ENCODE measurements around the gene KDM1A.
A peak's percentile ranks its signal among the peaks of the same experiment; 100 is the strongest.
"Not testable (repeated sequence)": the region's sequence is repeated elsewhere in the genome, so short reads cannot be mapped to it uniquely, and the experiment has no call there.

Gene KDM1A

DNA sequence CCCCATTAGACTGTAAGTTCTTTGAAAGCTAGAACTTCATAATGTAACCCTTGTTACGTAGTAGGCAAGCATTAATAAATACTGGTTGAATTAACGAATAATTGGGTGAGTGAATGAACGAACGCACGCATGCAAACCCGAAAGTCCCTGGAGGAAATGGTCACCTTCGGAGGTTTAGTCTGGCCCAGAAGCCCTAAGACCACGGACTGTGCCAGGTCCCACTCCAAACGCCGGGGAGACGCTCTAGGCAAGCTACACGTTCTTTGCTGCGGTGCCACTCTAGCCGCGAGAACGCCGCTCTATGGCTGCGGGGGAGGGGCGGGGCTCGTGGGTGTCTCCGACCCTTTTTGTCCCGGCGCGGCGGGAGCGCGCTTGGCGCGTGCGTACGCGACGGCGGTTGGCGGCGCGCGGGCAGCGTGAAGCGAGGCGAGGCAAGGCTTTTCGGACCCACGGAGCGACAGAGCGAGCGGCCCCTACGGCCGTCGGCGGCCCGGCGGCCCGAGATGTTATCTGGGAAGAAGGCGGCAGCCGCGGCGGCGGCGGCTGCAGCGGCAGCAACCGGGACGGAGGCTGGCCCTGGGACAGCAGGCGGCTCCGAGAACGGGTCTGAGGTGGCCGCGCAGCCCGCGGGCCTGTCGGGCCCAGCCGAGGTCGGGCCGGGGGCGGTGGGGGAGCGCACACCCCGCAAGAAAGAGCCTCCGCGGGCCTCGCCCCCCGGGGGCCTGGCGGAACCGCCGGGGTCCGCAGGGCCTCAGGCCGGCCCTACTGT lies at the start of gene KDM1A:
Gene KDM1A, plus strand, starts transcription at position 375 of the 769 bp plus-strand sequence. Its CDS starts 129 bp downstream, at position 504.
- DNase-seq, result peak; percentile 97

DNA sequence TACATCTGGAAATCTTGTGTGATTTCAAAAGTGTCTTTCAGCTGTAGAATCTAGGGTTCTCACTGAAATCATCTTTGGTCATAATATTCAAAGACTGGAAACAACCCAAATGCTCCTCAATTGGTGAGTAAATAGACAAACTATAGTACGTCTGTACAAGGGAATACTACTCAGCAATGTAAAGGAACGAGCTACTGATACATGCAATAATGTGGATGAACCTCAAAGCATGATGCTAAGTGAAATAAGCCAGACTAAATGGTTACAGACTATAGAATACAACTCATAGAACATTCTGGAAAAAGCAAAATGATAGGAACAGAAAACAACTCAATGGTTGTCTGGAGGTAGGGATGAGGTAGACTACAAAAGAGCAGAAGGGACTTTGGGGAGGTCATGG lies 49.2 kb upstream of the KDM1A start:
- DNase-seq, result no peak

DNA sequence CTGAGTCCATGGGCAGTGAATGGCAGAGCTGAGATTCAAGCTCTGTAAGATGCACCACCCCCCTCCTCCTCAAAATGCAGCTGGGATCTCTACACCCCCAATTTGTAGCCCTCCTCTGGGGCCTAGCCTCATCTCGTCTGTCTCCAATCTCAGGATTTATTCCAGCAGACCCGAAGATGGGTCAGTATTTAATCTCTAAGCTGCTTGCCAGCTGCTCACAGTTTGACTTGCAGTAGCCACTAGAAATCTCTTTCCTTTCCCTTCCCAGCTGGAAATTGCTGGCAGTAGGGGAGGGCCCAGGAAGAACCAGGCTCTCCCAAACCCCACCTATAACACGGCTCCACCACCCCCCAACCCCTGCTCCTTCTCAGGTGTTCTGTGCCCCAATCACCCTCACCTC lies 48.1 kb upstream of the KDM1A start:
- DNase-seq, result no peak

DNA sequence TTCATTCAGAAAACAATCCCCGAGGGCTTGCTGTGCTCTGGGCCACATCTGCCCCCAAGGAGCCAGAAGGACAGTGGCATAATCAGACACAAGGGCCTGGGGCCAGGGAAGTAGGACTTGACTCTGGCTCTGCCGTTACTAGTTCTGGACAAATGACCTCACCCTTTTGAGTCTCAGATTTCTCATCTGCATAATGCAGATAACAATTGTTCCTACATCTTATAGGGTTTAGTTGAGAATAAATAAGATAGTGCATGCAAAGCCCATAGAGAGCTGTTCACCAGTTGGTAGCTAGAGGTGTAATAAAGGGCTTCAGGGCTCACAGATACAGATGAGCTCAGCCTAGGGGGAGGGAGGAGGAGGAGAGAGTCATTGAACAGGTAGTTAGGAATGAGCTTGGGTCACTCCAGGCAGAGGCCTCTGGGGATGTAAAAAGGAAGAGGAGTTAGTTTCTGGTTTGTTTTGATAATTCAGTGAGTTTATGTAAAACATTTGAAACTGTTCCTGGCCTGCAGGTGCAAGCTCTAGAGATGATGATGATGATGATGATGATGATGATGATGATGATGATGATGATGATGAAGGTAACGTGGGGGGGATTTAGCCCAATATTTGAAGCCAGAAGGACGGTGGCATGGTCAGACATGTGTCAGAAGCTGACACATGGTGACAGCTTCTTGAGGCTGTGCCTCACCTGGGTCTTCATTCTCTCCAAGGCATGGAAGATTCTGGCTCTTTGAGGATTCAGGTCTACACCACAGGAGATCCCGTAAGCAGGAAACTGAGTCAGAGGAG lies 47.5 kb upstream of the KDM1A start:
- no peak for DNase-seq

DNA sequence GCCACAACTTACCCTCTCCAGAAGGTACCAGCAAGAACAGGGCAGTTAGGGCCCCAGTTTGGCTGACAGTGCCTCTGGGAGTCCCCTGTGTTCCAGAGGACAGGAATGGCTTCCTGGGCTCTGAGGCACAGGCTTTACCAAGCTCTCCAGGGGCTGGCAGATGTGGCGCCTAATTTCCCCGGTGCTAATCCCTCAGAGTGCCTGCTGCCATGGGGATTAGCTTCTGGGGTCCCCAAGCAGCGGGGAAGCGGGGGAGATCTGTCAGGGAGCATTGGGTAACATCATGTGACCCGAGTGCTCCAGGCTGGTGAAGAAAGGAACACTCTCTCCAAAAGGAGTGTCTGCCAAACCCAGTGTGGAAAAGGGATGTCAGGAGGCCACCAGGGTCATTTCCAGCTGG lies 46.5 kb upstream of the KDM1A start, which contains the start of gene LACTBL1:
Gene LACTBL1, minus strand, starts transcription at position 107 of the 400 bp plus-strand sequence. CDS start 550 bp downstream, outside the sequence.
- DNase-seq, result no peak

DNA sequence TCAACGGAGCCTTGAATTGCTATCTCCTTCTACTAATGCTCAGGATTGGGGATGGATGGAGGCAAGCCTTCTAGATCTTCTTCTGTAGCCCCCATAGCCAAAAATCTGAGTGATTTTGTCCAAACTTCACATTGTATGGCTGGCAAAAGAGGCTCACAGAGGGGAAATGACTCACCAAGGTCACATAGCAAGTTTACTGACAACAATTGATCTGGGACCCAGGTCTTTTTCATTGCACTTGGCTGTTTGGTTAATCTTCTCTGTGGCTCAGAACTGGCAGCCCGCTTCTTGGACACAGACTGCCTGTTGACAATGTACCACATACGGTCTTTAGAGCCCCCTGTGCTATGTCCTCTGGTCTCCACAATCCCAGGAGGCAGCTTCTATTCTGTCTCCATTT lies 43.6 kb upstream of the KDM1A start:
- no peak for DNase-seq

DNA sequence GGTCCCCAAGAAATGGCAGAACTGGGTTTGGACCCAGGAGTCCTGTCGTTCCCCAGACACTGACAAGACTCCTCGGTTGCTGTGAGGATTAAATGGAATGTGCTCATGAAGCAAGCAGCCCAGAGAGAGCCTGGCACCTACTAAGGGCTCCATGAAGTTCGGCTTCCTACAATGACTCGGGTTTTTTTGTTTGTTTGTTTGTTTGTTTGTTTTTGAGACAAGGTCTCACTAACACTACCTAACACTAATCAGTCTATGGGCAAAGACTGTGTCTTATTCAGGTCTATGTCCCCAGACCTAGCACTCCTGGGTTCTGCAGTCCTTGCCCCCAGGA lies 43.2 kb upstream of the KDM1A start:
- DNase-seq, result no peak

DNA sequence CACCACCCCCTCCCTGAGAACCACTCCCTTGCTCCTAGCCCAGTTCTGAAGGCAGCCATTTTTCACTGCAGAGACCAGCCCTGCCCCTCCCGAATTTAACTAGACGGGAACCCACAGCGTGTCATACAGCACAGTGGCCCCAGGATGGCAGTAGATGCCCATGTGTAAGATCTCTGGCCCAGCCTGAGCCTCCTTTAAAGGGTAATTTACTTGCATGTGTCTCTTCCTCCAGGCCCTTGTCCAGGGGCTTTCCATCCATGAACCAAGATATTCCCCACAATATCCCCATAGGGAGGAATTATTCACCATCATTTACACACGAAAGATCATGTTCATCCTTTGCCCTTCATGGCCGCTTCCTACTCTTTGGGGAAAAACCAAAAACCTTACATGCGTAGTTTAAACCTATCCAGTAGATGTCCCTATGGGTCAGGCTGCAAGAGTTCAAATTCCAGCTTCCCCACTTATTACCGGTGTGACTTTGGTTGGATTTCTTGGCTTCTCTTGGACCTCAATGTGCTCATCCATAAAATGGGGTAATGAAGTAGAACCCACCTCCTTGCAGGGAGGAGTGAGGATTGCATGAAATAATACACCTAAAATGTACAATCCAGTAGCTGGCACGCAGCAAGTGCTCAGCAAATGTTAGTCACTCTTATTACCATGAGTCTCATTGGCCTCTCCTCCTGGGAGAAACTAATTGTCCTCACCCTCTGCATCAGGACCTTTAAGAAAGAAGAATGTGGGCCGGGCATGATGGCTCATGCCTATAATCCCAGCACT lies 42.6 kb upstream of the KDM1A start:
- DNase-seq, result peak; percentile 67

DNA sequence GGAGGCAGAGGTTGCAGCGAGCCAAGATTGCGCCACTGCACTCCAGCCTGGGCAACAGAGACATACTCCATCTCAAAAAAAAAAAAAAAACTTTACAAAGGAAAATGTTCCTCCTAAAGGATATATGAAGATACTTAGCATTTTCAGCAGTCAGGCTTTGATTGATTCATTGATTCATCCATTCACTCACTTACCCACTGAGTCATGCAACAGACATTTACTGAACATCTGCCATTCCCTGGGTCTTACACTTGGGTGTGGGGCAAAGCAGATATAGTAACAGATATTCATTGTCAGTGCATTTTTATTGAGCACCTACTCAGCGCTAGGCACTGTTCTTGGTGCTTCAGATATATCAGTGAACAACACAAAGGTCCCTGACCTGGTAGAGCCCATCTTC lies 41.0 kb upstream of the KDM1A start:
- peak; percentile 36 for DNase-seq

DNA sequence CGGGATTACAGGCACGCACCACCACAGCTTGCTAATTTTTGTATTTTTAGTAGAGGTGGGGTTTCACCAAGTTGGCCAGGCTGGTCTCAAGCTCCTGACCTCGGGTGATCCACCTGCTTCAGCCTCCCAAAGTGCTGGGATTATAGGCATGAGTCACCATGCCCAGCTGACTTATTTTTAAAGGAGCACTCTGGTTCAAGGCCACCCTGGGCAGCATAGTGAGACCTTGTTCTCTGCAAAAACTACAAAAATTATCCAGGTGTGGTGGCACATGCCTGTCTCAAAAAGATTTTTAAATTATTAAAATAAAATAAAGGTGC lies 38.8 kb upstream of the KDM1A start:
- not testable (repeated sequence) for DNase-seq

DNA sequence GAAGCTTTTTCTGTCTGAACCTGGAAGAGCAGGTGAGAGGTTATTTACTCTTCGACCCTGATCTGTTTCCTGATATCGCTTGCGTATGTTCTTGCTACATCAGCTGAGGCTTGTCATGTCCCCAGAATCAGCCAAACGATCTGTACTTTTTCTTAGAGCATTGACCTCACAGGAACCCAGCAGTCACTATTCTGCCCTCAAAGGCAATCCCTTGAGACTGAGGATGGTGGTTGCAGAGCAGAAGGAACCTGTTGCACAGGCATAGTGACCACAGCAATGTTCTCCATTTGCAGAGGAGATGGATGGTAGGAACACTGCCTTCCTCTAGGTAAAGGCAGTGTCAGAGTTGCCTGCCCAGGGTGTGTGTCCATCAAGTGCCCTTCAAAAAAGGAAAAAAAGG lies 35.3 kb upstream of the KDM1A start:
- DNase-seq, result no peak

DNA sequence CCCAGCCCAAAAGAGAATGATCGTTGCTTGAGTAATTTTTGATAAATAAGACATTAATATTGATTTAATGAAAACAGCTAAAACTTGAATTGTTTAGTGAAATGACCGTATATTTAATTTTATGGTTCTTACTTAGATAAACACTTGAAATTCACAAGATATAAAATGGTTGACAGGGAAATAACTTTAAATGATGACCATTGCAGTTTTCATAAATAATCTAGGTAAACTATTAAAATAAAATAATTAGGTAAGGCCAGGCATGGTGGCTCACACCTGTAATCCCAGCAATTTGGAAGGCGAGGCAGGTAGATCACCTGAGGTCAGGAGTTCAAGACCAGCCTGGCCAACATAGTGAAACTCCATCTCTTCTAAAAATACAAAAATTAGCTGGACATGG lies 26.9 kb upstream of the KDM1A start:
- DNase-seq, result not testable (repeated sequence)

DNA sequence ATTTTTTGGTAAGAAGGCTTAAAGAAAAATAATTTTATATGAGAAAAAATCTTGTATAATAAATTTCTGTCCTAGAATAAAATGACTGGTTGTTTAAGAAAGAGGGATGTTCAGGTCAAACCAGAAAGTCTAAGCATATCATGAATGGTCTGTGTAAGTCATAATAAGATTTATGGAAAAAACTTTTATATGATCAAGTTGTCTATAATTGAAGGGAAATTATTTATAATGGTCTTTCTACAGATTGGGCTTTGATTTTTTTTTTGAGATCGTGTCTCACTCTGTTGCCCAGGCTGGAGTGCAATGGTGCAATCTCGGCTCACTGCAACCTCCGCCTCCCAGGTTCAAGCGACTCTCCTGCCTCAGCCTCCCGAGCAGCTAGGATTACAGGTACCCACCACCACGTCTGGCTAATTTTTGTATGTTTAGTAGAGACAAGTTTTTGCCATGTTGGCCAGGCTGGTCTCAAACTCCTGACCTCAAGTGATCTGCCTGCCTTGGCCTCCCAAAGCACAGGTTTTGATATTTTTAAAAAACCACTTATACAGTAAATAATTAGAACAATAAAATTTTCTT lies 26.0 kb upstream of the KDM1A start:
- DNase-seq, result not testable (repeated sequence)

DNA sequence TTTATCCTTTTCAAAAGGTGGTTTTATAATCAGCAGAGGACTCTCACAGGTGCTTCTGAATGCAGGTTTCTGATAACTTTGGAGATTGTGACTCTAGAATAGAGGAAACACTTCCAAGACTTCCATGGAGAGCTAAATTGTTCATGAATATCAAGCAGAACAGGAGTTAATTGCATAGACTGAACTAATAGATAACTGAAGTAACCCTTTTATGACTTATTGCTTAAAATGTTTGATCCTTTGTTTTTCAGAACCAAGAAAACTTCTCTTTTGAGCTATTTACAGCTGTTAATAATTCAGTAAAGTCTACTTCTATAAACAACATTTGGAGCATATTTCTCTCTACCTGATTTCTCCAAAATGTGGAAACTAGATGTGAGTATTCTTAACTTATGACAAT lies 23.5 kb upstream of the KDM1A start:
- DNase-seq, result no peak

DNA sequence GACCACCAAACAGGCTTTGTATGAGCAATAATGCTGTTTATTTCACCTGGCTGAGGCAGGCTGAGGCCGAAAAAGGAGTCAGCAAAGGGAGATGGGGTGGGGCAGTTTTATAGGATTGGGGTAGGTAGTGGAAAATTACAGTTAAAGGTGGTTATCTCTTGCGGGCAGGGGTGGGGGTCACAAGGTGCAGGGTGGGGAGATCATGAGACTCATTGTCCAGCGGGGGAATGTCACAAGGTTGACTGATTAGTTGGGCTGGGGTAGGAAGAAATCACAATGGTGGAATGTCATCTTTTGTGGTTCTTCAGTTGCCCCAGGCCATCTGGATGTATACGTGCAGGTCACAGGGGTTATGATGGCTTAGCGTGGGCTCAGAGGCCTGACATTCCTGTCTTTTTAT lies 21.7 kb upstream of the KDM1A start:
- not testable (repeated sequence) for DNase-seq

DNA sequence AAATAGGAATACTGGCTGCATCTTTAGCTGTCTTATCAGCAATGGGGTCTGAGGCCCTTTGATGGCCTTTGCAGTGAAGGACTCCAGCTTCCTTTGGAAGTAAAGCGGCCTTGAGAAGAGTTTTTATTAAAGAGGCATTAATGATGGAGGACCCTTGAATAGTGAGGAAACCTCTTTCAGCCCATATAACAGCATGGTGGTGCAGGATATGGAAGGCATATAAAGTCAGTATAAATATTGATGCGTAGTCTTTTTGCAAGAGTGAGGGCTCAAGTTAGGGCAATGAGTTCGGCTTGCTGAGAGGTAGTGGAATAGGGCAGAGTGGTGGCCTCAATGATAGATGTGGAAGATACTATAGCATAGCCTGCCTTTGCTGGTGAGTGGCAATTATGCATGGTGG lies 19.1 kb upstream of the KDM1A start:
- not testable (repeated sequence) for DNase-seq

DNA sequence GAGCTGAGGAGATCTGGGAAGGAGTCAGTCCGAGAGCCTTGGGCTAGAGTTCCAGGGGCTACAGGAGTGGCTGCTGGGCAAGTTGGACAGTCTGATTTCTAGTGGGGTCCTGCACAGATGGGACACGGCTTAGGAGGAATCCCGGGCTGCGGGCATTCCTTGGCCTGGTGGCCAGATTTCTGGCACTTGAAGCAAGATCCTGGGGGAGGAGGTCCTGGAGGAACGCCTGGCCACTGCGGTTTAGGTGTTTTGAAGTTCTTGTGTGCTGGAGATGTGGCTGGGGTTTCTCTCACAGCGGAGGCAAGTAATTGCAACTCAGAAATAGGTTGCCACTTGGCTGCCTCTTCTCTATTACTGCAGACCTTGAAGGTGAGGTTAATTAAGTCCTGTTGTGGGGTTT lies 17.1 kb upstream of the KDM1A start:
- not testable (repeated sequence) for DNase-seq

DNA sequence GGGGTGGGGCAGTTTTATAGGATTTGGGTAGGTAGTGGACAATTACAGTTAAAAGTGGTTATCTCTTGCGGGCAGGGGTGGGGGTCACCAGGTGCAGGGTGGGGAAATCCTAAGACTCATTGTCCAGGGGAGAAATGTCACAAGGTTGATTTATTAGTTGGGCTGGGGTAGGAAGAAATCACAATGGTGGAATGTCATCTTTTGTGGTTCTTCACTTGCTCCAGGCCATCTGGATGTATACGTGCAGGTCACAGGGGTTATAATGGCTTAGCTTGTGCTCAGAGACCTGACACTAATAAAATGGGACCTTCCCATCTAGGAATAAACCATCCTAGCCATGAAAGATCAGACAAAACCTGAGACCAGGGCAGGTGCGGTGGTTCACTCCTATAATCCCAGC lies 15.2 kb upstream of the KDM1A start:
- DNase-seq, result no peak

DNA sequence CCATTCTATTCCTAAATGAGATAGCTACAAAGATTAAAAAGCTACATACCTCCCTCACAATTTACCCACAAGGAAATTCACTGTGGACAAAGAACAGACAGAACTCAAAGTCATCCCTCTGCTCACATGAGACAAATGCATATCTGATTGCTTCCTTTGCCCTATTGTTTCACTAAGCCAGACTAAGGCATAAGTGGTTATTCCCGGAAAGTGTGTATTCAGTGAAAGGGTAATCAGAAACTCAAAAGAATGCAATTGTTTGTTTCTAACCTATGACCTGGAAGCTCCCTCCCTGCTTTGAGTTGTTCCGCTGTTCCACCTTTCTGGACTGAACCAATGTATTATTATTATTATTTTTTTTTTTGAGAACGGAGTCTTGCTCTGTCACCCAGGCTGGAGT lies 14.5 kb upstream of the KDM1A start:
- not testable (repeated sequence) for DNase-seq

DNA sequence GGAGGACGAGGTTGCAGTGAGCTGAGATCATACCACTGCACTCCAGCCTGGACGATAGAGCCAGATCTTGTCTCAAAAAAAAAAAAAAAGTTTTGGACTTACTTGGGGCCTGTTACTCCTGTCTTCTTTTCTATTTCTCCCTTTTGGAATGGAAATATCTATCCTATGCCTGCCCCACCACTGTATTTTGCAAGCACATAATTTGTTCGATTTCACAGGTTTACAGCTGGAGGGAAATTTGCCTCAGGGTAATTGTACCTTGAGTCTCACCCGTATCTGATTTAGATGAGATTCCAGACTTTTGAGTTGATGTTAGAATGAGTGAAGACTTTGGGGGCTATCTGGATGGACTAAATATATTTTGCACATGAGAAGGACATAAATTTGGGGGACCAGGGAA lies 12.2 kb upstream of the KDM1A start:
- DNase-seq, result no peak

DNA sequence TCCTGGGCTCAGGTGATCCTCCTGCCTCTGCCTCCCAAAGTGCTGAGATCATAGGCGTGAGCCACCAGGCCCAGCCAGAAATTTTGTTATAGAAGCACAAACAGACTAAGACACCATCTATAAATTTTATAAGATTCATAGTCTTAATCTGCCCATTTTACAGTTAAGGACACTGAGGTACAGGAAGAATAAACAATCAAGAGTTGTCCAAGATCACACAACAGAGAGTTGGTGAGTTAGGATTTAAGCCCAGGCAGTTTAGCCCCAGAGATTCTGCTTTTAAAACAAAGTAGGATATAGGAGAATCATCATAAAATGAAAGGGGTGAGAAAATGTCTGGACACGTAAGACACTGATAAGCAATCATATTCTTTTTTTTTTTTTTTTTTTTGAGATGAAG lies 10.4 kb upstream of the KDM1A start:
- DNase-seq, result no peak

DNA sequence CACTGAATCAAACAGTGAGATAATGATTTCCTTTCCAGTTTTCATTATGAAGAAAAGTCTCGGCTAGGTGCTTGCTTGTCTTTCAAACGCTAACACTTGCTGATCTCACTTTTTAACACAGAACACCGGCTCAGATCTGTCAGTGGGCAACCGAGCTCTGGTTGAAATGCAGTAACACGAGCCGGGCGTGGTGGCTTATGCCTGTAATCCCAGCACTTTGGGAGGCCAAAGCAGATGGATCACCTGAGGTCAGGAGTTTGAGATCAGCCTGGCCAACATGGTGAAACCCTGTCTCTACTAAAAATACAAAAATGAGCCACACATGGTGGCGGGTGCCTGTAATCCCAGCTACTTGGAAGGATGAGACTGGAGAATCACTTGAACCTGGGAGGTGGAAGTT lies 9.2 kb upstream of the KDM1A start:
- DNase-seq, result not testable (repeated sequence)

DNA sequence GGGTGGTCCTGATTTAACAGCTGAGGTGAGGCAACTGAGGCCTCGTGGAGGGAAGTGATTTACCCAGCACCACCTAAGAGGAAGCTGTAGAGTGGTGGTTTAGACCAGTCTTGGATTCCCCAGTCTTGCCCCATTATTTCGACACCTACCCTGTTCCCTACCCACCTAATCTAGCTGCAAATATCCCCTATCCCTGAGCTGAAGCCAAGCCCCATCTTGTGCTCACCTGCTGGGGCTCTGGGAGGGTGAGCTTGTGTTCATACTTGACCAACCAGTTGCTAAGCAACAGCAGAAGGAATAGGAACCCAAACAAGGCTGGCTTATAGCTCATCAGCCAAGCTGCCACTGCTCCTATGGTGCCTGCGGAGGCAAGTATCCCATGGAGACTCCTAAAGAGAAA lies 5.6 kb upstream of the KDM1A start:
- peak; percentile 40 for DNase-seq
